ENCODE results near the gene MMEL1.

GRCh38 chr1:2604156-2604843 is 28.5 kb downstream of the MMEL1 start:
- TF ChIP-seq CTCF (IDR thresholded peaks at IDR 0.05) (no peak), POLR2A (IDR thresholded peaks at IDR 0.05) (no peak), POLR2AphosphoS5 (IDR thresholded peaks at IDR 0.05) (no peak)
